ENCODE results near the gene CSNK2B. TPM values are rescaled to one million over a fixed set of nuclear protein-coding genes. Genes with fewer than 3 reads are reported as not detected.
A peak's percentile ranks its signal among the peaks of the same experiment; 100 is the strongest.

CSNK2B gene
- total and polyA plus RNA-seq, 9 of the 15 experiments (the other 6 are each of a cell fraction or from before 2014, with no cell fraction given), result 120 to 1,126 (median 529) TPM

GRCh38 chr6:31662124-31662723 lies 3.7 kb upstream of the CSNK2B start (continued):
- no peak for TF ChIP-seq ZBTB7A (IDR thresholded peaks at IDR 0.05; ENCODE audit: borderline replicate concordance, control insufficient read depth, low read depth, low read length)
- no peak for TF ChIP-seq HMG20B (CRISPR knock-in tag; IDR thresholded peaks at IDR 0.05)
- TF ChIP-seq NUFIP1 (IDR thresholded peaks at IDR 0.05; ENCODE audit: partially characterized antibody), result no peak
- TF ChIP-seq MEIS2 (IDR thresholded peaks at IDR 0.05; ENCODE audit: partially characterized antibody), result no peak
- no peak for TF ChIP-seq WHSC1 (IDR thresholded peaks at IDR 0.05; ENCODE audit: low read length)
- no peak for TF ChIP-seq RUNX1 (IDR thresholded peaks at IDR 0.05; ENCODE audit: low read depth)

GRCh38 chr6:31663126-31663960 lies 2.5 kb upstream of the CSNK2B start:
- FAIRE-seq, result no peak
- Histone ChIP-seq H3K36me3 (ENCODE audit: control insufficient read depth, insufficient read depth, low read length) (peaks cover 53% of the 10 kb centered on the region), H3K27me3 (ENCODE audit: control insufficient read depth in 2 of 2, insufficient read depth in 2 of 2, low read length in 2 of 2) (no peaks in the 10 kb centered on the region), H3K4me1 (replicated peaks in 1 of 2; ENCODE audit: control insufficient read depth in 2 of 2, insufficient read depth in 2 of 2, low read length in 2 of 2) (peaks cover 45 to 60% of the 10 kb centered on the region in 2 experiments), H3K9me1 (ENCODE audit: control insufficient read depth, insufficient read depth, low read length) (no peaks in the 10 kb centered on the region), H2AFZ (ENCODE audit: low read depth, low read length) (peak overlapping the region; percentile 27), H3K9me3 (replicated peaks; ENCODE audit: control insufficient read depth, insufficient read depth, low read depth, low read length) (no peaks in the 10 kb centered on the region), H3K27ac (ENCODE audit: extremely low read depth, low read depth, low read length) (peak overlapping the region; percentile 97), H3K4me3 (peak overlapping the region; percentile 66), H3K4me2 (ENCODE audit: insufficient read depth, low read length) (peak overlapping the region; percentile 93), H3K79me2 (ENCODE audit: control insufficient read depth, insufficient read depth, low read length) (peaks cover 90% of the 10 kb centered on the region), H4K20me1 (replicated peaks; ENCODE audit: control insufficient read depth, insufficient read depth, low read length) (peaks cover 8% of the 10 kb centered on the region; the same call in 1 of the 2 replicates), H3K9ac (ENCODE audit: insufficient read depth in 1 of 2, low read depth in 2 of 2, low read length in 2 of 2) (peak overlapping the region; percentile 96 to 97)
- WGBS (ENCODE audit: insufficient coverage, low coverage, missing lambda C conversion rate), result 33% methylated on average over 9 of the region's 9 CpGs
- ATAC-seq, result no peak
- CTCF ChIA-PET (ENCODE audit: low intra/inter-chr PET ratio), result no interaction called here
- intact Hi-C loops (cut with micrococcal nuclease), result loop anchor here (10.0 kb wide), 1 partner anchor 511 kb away; the partner anchor contains the start of genes AGPAT1 and RNF5
- in situ Hi-C loops (cut with MboI), result loop anchor here (5.0 kb wide), 2 partner anchors 116 to 199 kb away; partner anchors contain the start of genes ATP6V1G2, NEU1 and NFKBIL1
- peak in 1 of 4 experiments; percentile 50 for DNase-seq (ENCODE audit: extremely low read depth in 1 of 4, low spot score in 3 of 4)
- BruUV-seq (replicated peaks), result no TSS peak
- POLR2A ChIA-PET, result interaction anchor here (0.6 to 9.8 kb wide), 44 partner anchors 9 to 980 kb away, joined by 3 to 267 read pairs (median 10); partner anchors contain the start of genes ABHD16A, APOM, BAG6 and CLIC1
- no peak for TF ChIP-seq ARHGAP35 (IDR thresholded peaks at IDR 0.05; ENCODE audit: partially characterized antibody)
- no peak for TF ChIP-seq IRF2 (CRISPR knock-in tag; IDR thresholded peaks at IDR 0.05)
- no peak for TF ChIP-seq TARDBP (IDR thresholded peaks at IDR 0.05)
- no peak for TF ChIP-seq PHB (CRISPR knock-in tag; IDR thresholded peaks at IDR 0.05)
- no peak for TF ChIP-seq VEZF1 (CRISPR knock-in tag; IDR thresholded peaks at IDR 0.05)
- no peak for TF ChIP-seq SAFB (IDR thresholded peaks at IDR 0.05; ENCODE audit: borderline replicate concordance, low read depth, low read length)
- no peak for TF ChIP-seq ZNF24 (IDR thresholded peaks at IDR 0.05)
- TF ChIP-seq CTCF (IDR thresholded peaks at IDR 0.05 in 2 of 3, conservative IDR thresholded peaks at IDR 0.05 in 1 of 3; ENCODE audit: insufficient read depth in 2 of 3, low read depth in 1 of 3, low read length in 3 of 3), result no peak
- no peak for TF ChIP-seq ZNF76 (CRISPR knock-in tag; IDR thresholded peaks at IDR 0.05; ENCODE audit: borderline replicate concordance)
